ENCODE data around the gene BCL11A. TPM values are rescaled to one million over a fixed set of nuclear protein-coding genes. Genes with fewer than 3 reads are reported as not detected.
A peak's percentile ranks its signal among the peaks of the same experiment; 100 is the strongest.

Gene BCL11A
- total RNA-seq, 3 donors from 2014 or later: 0.38 to 2.6 (median 0.87) TPM

DNA sequence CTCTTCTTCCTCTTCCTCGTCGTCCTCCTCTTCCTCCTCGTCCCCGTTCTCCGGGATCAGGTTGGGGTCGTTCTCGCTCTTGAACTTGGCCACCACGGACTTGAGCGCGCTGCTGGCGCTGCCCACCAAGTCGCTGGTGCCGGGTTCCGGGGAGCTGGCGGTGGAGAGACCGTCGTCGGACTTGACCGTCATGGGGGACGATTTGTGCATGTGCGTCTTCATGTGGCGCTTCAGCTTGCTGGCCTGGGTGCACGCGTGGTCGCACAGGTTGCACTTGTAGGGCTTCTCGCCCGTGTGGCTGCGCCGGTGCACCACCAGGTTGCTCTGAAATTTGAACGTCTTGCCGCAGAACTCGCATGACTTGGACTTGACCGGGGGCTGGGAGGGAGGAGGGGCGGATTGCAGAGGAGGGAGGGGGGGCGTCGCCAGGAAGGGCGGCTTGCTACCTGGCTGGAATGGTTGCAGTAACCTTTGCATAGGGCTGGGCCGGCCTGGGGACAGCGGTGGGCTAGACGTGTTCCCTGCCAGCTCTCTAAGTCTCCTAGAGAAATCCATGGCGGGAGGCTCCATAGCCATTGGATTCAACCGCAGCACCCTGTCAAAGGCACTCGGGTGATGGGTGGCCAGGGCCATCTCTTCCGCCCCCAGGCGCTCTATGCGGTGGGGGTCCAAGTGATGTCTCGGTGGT is 91.9 kb downstream of the BCL11A start:
- DNase-seq: no peak
- Mint-ChIP-seq H3K9me3 (no peaks in the 10 kb centered on the region), H3K27me3 (ENCODE audit: low read depth) (peaks cover 4% of the 10 kb centered on the region), H3K4me1 (ENCODE audit: low read depth) (no peaks in the 10 kb centered on the region), H3K36me3 (ENCODE audit: insufficient read depth) (no peaks in the 10 kb centered on the region), H3K4me3 (no peak overlapping the region)
- ATAC-seq: no peak

DNA sequence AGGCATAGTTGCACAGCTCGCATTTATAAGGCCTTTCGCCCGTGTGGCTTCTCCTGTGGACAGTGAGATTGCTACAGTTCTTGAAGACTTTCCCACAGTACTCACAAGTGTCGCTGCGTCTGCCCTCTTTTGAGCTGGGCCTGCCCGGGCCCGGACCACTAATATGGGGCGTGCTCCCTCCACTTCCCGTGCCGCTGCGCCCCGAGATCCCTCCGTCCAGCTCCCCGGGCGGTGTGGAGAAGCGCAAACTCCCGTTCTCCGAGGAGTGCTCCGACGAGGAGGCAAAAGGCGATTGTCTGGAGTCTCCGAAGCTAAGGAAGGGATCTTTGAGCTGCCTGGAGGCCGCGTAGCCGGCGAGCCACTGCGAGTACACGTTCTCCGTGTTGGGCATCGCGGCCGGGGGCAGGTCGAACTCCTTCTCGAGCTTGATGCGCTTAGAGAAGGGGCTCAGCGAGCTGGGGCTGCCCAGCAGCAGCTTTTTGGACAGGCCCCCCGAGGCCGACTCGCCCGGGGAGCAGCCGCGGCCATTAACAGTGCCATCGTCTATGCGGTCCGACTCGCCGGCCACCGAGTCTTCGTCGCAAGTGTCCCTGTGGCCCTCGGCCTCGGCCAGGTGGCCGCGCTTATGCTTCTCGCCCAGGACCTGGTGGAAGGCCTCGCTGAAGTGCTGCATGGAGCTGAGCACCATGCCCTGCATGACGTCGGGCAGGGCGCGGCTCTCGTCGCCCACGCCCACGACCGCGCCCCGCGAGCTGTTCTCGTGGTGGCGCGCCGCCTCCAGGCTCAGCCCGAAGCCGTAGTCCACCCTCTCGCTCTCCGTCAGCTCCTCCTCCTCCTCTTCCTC is 92.7 kb downstream of the BCL11A start:
- Mint-ChIP-seq H3K36me3 (ENCODE audit: insufficient read depth) (no peaks in the 10 kb centered on the region), H3K4me1 (ENCODE audit: low read depth) (no peaks in the 10 kb centered on the region), H3K9me3 (no peaks in the 10 kb centered on the region), H3K4me3 (no peak overlapping the region), H3K27me3 (ENCODE audit: low read depth) (peaks cover 6% of the 10 kb centered on the region)
- no peak for ATAC-seq
- DNase-seq: no peak

DNA sequence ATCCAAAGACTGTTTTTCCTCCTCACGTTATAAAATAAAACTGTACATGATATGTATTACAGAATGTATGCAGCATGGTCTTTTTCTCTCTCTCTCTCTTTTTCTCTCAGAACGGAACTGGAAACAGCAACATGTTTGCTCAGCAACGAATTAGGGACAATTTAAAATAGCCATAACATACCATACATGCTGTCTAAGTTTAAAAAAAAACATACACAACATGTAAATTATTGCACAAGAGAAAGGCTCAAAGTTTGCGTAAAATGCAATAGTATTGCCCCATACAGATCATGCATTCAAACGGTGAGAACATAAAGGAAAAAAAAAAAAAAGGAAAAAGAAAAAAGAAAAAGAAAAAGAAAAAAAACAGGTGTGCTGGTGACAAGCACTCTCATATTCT is 93.6 kb downstream of the BCL11A start:
- Mint-ChIP-seq H3K4me1 (ENCODE audit: low read depth) (no peaks in the 10 kb centered on the region), H3K9me3 (no peaks in the 10 kb centered on the region), H3K36me3 (ENCODE audit: insufficient read depth) (no peaks in the 10 kb centered on the region), H3K27me3 (ENCODE audit: low read depth) (peaks cover 6% of the 10 kb centered on the region), H3K4me3 (no peak overlapping the region)
- DNase-seq (no peak), ATAC-seq (no peak)

DNA sequence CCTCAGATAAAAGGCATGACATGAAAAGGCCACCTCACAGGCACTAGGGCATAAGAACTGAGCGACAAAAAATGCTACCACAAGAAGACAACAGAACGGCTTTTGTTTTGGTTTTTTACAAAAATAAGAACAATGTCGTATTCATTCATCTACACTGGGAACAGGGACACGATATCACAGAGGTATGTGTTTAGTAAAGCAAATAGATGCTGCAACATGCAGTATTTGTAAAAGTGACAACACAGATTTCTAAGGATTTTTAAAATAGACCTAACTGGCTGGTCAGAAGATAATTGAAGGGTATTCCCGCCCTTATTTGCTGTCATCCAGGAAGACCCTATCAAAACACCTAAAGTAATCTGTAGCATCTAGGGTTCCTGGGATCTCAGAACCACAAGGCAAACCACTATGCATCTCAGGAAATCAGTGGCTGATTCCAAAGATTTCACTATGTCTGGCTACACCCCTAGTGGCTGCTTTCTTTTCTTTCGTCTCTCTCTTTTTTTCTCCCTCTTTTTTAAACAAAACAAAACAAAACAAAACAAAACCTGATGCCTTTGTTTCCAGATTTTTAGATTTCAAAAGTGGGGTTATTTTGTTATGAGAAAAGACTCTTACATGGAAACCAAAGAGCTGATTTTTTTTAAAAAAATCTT is 97.2 kb downstream of the BCL11A start:
- H3K27me3 Mint-ChIP-seq (ENCODE audit: low read depth): peaks cover 6% of the 10 kb centered on the region
- H3K4me1 Mint-ChIP-seq (ENCODE audit: low read depth): no peaks in the 10 kb centered on the region
- DNase-seq (no peak), ATAC-seq (no peak)
- H3K36me3 Mint-ChIP-seq (ENCODE audit: insufficient read depth): no peaks in the 10 kb centered on the region
- H3K4me3 Mint-ChIP-seq: no peak overlapping the region
- H3K9me3 Mint-ChIP-seq: no peaks in the 10 kb centered on the region

DNA sequence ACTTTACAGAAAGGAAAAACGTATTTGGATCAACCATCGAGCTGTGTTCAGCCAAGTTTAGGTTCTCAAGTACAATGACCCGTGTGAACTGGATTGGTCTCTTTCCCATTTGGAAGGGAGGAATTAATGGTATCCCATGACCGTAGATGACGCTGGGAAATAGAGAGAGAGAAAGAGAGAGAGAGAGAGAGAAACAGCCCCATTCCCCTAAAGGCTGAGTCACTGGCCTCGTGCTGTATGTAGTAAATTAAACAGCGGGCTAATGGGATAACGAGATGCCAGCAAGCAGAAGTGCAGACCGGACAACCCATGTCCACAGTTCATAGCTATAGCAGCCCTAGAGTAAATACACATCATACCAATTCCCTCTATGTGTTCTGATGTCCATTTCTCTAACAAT is 99.6 kb downstream of the BCL11A start:
- H3K27me3 Mint-ChIP-seq (ENCODE audit: low read depth): peaks cover 4% of the 10 kb centered on the region
- H3K36me3 Mint-ChIP-seq (ENCODE audit: insufficient read depth): no peaks in the 10 kb centered on the region

DNA sequence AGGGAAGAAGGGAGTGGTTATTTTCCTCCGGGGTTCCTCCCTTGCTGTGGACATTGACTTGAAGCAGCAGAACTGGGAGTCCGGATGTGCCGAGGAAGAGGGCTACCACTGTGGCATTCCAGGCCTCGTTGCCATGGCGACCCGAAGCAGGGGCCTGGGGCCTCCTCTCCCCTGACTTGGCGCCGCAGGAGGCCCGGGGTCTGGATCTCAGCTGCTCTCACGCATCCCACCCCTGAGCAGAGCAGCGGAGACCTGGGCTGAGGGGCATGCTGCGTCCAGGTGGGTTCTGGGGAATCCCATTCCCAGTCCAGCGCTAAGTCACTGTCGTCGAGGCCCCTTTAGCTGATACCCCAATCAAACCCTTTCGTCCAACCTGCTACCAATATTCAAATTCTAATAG is 100.2 kb downstream of the BCL11A start:
- ATAC-seq: no peak
- no peak for DNase-seq
- no peaks in the 10 kb centered on the region for H3K4me1 Mint-ChIP-seq (ENCODE audit: low read depth)
- no peaks in the 10 kb centered on the region for H3K9me3 Mint-ChIP-seq
- H3K36me3 Mint-ChIP-seq (ENCODE audit: insufficient read depth): no peaks in the 10 kb centered on the region
- H3K27me3 Mint-ChIP-seq (ENCODE audit: low read depth): peaks cover 4% of the 10 kb centered on the region
- H3K4me3 Mint-ChIP-seq: no peak overlapping the region

More for the DNA sequence above, 99.6 kb downstream of the BCL11A start:
- Mint-ChIP-seq H3K9me3 (no peaks in the 10 kb centered on the region), H3K4me3 (no peak overlapping the region), H3K4me1 (ENCODE audit: low read depth) (no peaks in the 10 kb centered on the region)
- DNase-seq (no peak), ATAC-seq (no peak)

DNA sequence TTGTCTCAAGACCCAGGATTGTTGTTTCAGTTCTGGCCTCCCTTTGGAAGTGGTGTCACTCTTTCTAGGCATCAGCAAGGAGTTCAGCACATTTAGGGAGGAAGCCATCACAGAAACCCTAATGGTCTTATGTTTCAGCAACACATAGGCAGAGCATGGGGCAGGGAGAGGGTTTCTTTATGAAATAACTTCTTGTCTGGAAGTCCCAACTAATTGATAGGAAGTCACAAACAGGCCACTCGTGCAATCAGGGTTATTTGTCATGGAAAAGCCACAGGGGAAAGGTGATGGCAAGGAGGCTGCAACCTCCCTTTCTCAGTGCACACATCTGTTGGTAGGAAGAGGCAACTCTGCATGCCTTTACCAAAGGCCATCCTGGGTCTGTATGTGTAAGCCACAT is 103.0 kb downstream of the BCL11A start:
- ATAC-seq: no peak
- H3K36me3 Mint-ChIP-seq (ENCODE audit: insufficient read depth): no peaks in the 10 kb centered on the region
- H3K27me3 Mint-ChIP-seq (ENCODE audit: low read depth): peaks cover 2% of the 10 kb centered on the region
- no peaks in the 10 kb centered on the region for H3K9me3 Mint-ChIP-seq
- no peak overlapping the region for H3K4me3 Mint-ChIP-seq
- DNase-seq: no peak
- no peaks in the 10 kb centered on the region for H3K4me1 Mint-ChIP-seq (ENCODE audit: low read depth)

DNA sequence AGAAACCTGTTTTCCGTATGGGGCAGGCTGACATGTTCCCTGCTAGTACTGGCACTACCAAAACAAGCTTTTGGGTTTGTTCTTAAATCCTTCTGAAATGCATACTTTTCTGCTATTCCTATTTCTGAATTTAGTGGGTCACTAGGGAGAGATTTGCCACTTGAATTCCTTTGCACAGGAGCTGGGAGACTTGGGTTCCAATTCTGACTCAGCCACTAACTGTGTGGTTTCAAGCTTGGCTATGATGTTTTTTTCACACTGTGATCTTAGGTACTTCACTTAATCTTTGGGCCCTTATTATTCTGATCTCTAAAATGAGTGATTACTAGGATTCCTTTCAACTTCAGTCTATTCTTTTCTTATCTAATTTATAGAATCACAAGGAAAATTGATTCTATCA is 105.5 kb downstream of the BCL11A start:
- Mint-ChIP-seq H3K27me3 (ENCODE audit: low read depth) (peaks cover 2% of the 10 kb centered on the region), H3K36me3 (ENCODE audit: insufficient read depth) (no peaks in the 10 kb centered on the region), H3K9me3 (no peaks in the 10 kb centered on the region), H3K4me1 (ENCODE audit: low read depth) (no peaks in the 10 kb centered on the region), H3K4me3 (no peak overlapping the region)
- DNase-seq (no peak), ATAC-seq (no peak)

DNA sequence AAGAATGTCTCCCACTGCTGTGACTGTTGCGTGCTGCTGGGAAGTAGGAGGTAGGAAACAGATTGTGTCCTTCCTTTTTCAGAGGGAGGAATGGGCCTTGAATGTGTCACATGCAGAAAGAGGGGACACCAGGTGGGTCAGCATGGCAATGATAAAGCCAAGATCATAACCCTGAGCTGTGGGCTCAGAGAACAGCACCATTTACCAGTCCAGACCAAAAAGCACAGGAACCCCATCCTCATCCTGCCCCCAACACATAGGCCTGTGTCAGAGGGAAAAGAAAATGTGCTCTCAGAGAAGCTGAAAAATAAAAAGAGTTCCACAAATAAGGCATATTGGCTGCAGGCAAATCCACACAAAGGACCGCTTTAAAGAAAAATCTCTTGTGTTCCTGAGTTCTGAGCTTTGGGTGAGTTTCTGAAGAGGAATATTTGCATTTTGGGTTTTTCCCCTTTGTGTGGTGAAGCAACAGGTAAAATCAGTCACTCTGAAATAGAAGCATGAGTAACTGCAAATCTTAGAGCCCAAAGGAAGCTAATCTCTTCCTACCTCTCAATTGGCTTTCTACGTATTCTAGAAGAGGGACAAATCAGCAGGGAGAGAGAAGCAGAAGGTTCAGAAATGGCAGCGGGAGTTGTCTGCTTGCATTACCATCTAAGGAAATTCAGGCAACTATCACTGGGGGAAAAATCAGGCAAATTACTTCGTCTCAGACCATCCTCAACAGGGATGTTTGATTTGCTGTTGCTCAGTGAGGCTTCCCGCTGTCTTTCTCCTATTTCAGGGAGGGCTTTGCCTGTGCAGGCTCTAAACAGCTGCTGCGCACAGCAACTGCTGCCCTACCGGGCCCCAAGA is 106.8 kb downstream of the BCL11A start:
- DNase-seq (no peak), ATAC-seq (peak; percentile 14 to 43)
- Mint-ChIP-seq H3K36me3 (ENCODE audit: insufficient read depth) (no peaks in the 10 kb centered on the region), H3K9me3 (no peaks in the 10 kb centered on the region), H3K4me3 (no peak overlapping the region), H3K4me1 (ENCODE audit: low read depth) (no peaks in the 10 kb centered on the region), H3K27me3 (ENCODE audit: low read depth) (no peaks in the 10 kb centered on the region)

DNA sequence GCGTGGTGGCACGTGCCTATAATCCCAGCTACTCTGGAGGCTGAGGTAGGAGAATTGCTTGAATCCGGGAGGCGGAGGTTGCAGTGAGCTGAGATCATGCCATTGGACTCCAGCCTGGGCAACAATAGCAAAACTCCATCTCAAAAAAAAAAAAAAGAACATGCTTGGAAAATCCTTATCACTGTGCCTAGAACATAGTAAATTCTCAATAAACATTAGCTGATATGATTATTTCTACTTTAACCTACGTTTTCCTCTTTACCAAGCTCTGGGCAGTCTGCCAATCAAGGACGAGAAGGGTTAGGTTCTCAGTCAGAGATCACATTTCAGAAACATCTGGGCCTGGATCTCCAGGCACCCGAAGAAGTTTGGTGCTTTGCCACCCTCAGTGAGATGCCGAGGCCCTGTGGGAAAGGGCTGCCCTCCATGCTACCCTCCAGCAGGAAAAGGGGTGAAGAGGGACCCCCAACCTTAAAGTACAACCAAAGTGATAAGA is 107.7 kb downstream of the BCL11A start:
- Mint-ChIP-seq H3K36me3 (ENCODE audit: insufficient read depth) (no peaks in the 10 kb centered on the region), H3K27me3 (ENCODE audit: low read depth) (no peaks in the 10 kb centered on the region), H3K4me3 (no peak overlapping the region), H3K9me3 (no peaks in the 10 kb centered on the region), H3K4me1 (ENCODE audit: low read depth) (no peaks in the 10 kb centered on the region)
- ATAC-seq (no peak), DNase-seq (no peak)

DNA sequence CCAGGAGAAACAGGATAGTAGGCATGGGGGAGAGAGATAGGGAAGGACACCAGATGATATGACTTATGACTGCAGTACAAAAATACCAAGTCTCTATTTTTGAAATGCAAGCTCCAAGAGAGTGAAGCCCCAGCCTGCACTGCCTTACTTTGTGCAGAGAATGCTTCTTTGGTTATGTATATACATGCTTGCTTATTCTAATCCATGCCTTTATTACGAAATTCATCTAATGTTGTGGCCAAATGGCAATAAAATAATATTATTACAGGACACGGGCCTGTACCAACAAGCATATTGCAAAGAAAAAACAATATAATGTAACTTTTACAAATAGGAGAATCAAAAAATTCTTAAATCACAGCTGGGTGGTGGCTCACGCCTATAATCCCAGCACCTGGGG is 110.8 kb downstream of the BCL11A start:
- Mint-ChIP-seq H3K9me3 (no peaks in the 10 kb centered on the region), H3K4me3 (no peak overlapping the region), H3K27me3 (ENCODE audit: low read depth) (no peaks in the 10 kb centered on the region), H3K36me3 (ENCODE audit: insufficient read depth) (no peaks in the 10 kb centered on the region), H3K4me1 (ENCODE audit: low read depth) (no peaks in the 10 kb centered on the region)
- ATAC-seq (no peak), DNase-seq (no peak)

DNA sequence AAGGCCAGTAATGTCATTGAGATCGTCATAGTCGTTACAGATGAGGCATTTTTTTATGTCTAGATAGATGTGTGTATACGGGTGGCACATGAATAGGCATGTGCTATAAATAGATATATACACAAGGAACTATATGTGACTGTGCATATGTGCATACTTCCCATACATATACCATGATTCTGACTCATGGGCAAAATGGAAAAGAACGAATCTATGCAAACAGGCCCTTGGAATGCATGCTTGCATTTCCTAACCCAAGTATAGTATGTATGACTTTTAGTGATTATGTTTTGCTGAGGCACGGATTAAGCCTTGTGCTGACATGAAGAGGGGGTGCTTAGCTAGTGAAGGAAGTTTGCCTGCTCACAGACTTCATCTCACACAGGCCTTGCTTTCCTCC is 111.7 kb downstream of the BCL11A start:
- Mint-ChIP-seq H3K4me1 (ENCODE audit: low read depth) (no peaks in the 10 kb centered on the region), H3K36me3 (ENCODE audit: insufficient read depth) (no peaks in the 10 kb centered on the region), H3K27me3 (ENCODE audit: low read depth) (no peaks in the 10 kb centered on the region), H3K9me3 (no peaks in the 10 kb centered on the region), H3K4me3 (no peak overlapping the region)
- DNase-seq (no peak), ATAC-seq (no peak)

DNA sequence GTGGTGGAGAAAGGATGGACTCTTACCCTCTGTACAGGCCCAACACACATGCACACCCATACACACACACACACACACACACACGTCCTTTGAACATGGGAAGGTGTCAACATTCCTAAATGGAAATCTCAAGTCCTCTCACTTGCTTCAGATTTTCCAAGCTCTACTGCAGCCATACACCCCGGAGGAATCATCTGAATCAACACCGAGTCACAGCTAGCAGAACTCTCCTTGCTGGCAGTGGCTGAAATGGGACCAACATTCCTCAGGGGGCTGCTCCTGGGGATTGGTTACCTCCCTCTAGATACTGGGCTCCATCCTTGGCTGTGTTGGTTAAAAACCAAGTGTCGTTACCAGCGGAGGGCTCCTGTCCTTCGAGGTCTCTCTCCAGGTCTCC is 112.7 kb downstream of the BCL11A start:
- Mint-ChIP-seq H3K4me3 (no peak overlapping the region), H3K4me1 (ENCODE audit: low read depth) (no peaks in the 10 kb centered on the region), H3K27me3 (ENCODE audit: low read depth) (no peaks in the 10 kb centered on the region), H3K9me3 (no peaks in the 10 kb centered on the region), H3K36me3 (ENCODE audit: insufficient read depth) (no peaks in the 10 kb centered on the region)
- no peak for DNase-seq
- ATAC-seq: no peak
